Lower lobe of right lung (tissue), 2 donors: ENCODE data around the gene FOXM1. TPM values are rescaled to one million over a fixed set of nuclear protein-coding genes. Genes with fewer than 3 reads are reported as not detected.

Source experiments
- ATAC-seq, 2 donors: fragments of 200-7000 bp; cut with Tn5 transposase; one replicate each; pipeline ENCODE4 v1.9.1; 2020 to 2022; ENCODE audit warnings: mild to moderate bottlenecking in 2 of 2, moderate library complexity in 2 of 2
- DNase-seq: peaks from one replicate; pipeline ENCODE4 v3.0.0-alpha.2; 2020
- H3K27ac ChIP-seq: fragments of 200-600 bp; one replicate; pipeline ENCODE4 v1.8.0; 2022
- H3K27me3 ChIP-seq: fragments of 200-600 bp; one replicate; pipeline ENCODE4 v1.8.0; 2022; ENCODE audit warnings: low read depth
- H3K36me3 ChIP-seq: fragments of 200-600 bp; one replicate; pipeline ENCODE4 v1.8.0; 2022; ENCODE audit warnings: mild to moderate bottlenecking
- H3K4me1 ChIP-seq: fragments of 200-600 bp; one replicate; pipeline ENCODE4 v1.8.0; 2022
- H3K4me3 ChIP-seq: fragments of 200-600 bp; one replicate; pipeline ENCODE4 v1.8.0; 2022; ENCODE audit warnings: mild to moderate bottlenecking
- H3K9me3 ChIP-seq: fragments of 200-600 bp; one replicate; pipeline ENCODE4 v1.8.0; 2022
- CTCF ChIP-seq: fragments of 200-600 bp; IDR thresholded peaks from one replicate; pipeline ENCODE4 v1.8.0; 2022; ENCODE audit warnings: antibody characterized with exemption, mild to moderate bottlenecking
- intact Hi-C: fragments of 100-400 bp; cut with DNase I; formaldehyde crosslinking; loops from one replicate; pipeline ENCODE4 v1.11.0; 2022
- total RNA-seq: library from RNA; stranded (reverse); fragmentation: NEBNext Ultra II Directional; extraction: Animal tissue kit (Norgen Biotek cat#: 25700); gene quantifications from one replicate; pipeline ENCODE4 v1.2.1, GENCODE V29; 2021
- donor health status: DM: no; HTN: yes; CAD: no; lungs with severe emphysema.

Gene FOXM1
- total RNA-seq, 1 donor from 2014 or later, result 3.2 TPM

- H3K36me3 ChIP-seq, result peaks cover 70% of the 10 kb centered on the region
- intact Hi-C loops, result no loop called here
Observed at GRCh38 chr12:2829275-2829674, 47.7 kb downstream of the FOXM1 start.

DNA sequence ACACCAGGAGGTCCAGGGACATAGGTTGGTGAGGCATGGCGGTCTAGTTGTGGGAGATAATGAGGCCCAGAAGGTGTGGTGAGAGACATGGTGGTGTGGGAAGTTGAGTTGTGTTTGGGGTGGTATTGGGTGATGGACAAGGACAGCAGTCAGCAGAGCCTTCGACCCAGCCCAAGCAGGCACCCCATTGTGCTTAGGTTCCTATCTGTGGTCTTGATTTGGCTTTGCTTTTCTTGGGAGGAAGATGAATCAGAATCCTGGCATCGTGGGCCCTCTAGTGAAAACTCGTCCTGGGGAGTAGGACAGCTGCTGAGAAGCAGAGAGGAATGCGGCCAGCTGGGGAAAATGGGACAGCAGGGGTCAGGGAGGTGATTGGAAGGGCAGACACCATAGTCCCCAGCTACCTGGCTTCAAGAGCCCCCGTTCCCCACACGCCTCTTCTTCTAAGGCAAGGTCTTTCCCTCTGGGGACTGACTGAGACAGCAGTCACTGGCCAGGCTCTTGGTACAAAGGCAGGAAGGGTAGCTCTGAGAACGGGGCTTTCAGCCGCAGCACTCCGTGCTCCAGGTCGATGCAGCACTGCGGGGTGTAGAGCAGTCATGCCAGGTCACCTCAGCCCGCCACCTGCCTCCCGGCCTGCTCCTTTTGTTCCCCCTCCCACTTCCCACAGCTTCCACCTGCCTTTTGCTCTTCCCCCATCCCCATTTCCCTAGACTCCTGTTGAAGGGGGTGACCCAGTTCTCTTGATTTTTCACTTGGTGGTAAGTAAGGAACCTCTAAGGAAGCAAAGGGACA lies 50.1 kb downstream of the FOXM1 start:
- no peak for ATAC-seq
- no peak overlapping the region for H3K27ac ChIP-seq
- intact Hi-C loops, result no loop called here
- H3K4me3 ChIP-seq, result no peak overlapping the region
- no peaks in the 10 kb centered on the region for H3K27me3 ChIP-seq
- peaks cover 94% of the 10 kb centered on the region for H3K36me3 ChIP-seq
- no peak for TF ChIP-seq CTCF
- no peaks in the 10 kb centered on the region for H3K9me3 ChIP-seq
- no peaks in the 10 kb centered on the region for H3K4me1 ChIP-seq
- no peak for DNase-seq

More at GRCh38 chr12:2829275-2829674, 47.7 kb downstream of the FOXM1 start:
- DNase-seq, result no peak
- H3K27ac ChIP-seq, result no peak overlapping the region
- no peak overlapping the region for H3K4me3 ChIP-seq
- H3K4me1 ChIP-seq, result peaks cover 2% of the 10 kb centered on the region
- H3K9me3 ChIP-seq, result no peaks in the 10 kb centered on the region
- no peak for ATAC-seq
- no peaks in the 10 kb centered on the region for H3K27me3 ChIP-seq
- TF ChIP-seq CTCF, result no peak

DNA sequence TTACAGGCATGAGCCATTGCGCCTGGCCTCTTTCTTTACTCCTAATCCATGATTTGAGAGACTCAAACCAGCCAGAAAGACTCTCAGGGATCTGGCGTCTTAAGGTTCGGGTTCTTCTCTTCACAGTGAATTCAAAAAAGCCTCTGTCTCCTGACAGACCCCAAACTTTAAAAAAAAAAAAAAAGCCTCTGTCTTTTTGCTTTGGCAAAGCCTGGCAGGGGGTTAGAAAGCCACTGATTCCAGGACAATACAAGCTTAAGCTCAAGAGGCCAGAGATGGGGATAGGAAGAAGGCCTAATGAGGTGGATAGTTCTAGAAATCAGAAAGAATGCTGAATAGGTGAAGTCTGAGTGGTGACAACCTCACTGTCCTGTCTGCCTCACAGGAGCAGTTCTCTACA lies 50.9 kb downstream of the FOXM1 start:
- H3K4me1 ChIP-seq, result no peaks in the 10 kb centered on the region
- TF ChIP-seq CTCF, result no peak
- DNase-seq (no peak), ATAC-seq (no peak)
- H3K27ac ChIP-seq, result no peak overlapping the region
- H3K9me3 ChIP-seq, result no peaks in the 10 kb centered on the region
- no peak overlapping the region for H3K4me3 ChIP-seq
- intact Hi-C loops, result no loop called here
- H3K27me3 ChIP-seq, result no peaks in the 10 kb centered on the region
- peaks cover 100% of the 10 kb centered on the region for H3K36me3 ChIP-seq

DNA sequence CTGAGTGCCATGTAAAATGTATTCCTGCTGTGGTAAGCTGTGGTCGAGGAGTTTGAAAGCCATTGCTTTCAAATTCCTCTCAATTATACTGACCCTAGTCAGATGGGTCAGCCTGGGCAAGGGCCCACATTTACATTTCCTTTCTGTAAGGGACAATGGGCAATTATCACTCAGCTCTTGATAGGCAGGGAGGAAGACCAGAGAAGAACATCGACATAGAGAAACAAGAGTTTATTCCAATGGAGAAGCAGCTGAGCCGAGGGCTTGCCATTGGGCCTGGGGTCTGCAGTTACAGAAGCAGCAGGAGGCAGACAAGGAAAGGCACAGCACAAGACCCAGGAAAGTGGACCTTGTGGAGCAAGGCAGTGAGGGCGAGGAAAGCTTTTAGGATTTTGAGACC lies 51.8 kb downstream of the FOXM1 start:
- Histone ChIP-seq H3K4me1 (no peaks in the 10 kb centered on the region), H3K4me3 (no peak overlapping the region), H3K27me3 (no peaks in the 10 kb centered on the region), H3K27ac (no peak overlapping the region), H3K36me3 (peaks cover 100% of the 10 kb centered on the region), H3K9me3 (no peaks in the 10 kb centered on the region)
- intact Hi-C loops, result no loop called here
- no peak for ATAC-seq
- DNase-seq, result no peak
- TF ChIP-seq CTCF, result no peak

GRCh38 chr12:2824541-2824940 lies 52.4 kb downstream of the FOXM1 start:
- no peak for DNase-seq
- intact Hi-C loops, result no loop called here
- no peak for TF ChIP-seq CTCF
- ATAC-seq, result no peak
- Histone ChIP-seq H3K4me3 (no peak overlapping the region), H3K9me3 (no peaks in the 10 kb centered on the region), H3K27me3 (no peaks in the 10 kb centered on the region), H3K36me3 (peaks cover 100% of the 10 kb centered on the region), H3K4me1 (no peaks in the 10 kb centered on the region), H3K27ac (no peak overlapping the region)
